Kidney epithelial cell (primary cell): Measurements from ENCODE around the gene KIF26B. TPM values are rescaled to one million over a fixed set of nuclear protein-coding genes. Genes with fewer than 3 reads are reported as not detected.

ENCODE experiments used
- DNase-seq: peaks from one replicate; pipeline ENCODE4 v3.0.0-alpha.2; 2010; ENCODE audit warnings: low read depth
- H3K27me3 ChIP-seq: 2 replicates; pipeline ENCODE4 v1.6.0; 2011; ENCODE audit warnings: low read length; ENCODE audit not compliant: control insufficient read depth, insufficient read depth
- H3K36me3 ChIP-seq: 2 replicates; pipeline ENCODE4 v1.5.1; 2011; ENCODE audit warnings: low read length; ENCODE audit not compliant: control insufficient read depth, insufficient read depth
- H3K4me3 ChIP-seq: 2 replicates; pipeline ENCODE4 v1.5.1; 2011; ENCODE audit warnings: low read depth, mild to moderate bottlenecking, control low read depth, low read length
- CTCF ChIP-seq: IDR thresholded peaks from 2 replicates; pipeline ENCODE4 v1.5.1; 2011; ENCODE audit warnings: mild to moderate bottlenecking, moderate library complexity, low read length, control low read depth, inconsistent platforms; ENCODE audit not compliant: insufficient read depth, poor library complexity, severe bottlenecking
- total RNA-seq: library from RNA; depleted of rRNA; stranded (reverse); fragments of >200 nt; gene quantifications from 2 replicates; pipeline ENCODE4 v1.2.3, GENCODE V29; 2015

The KIF26B gene
- total RNA-seq, 1 donor from 2014 or later: 14.6 TPM

- H3K4me3 ChIP-seq: no peak overlapping the region
- H3K36me3 ChIP-seq: no peaks in the 10 kb centered on the region
- H3K27me3 ChIP-seq: no peaks in the 10 kb centered on the region
- no peak for DNase-seq
- TF ChIP-seq CTCF: no peak
Measured at GRCh38 chr1:245549996-245550719, 395.4 kb downstream of the KIF26B start.

- TF ChIP-seq CTCF: no peak
- no peaks in the 10 kb centered on the region for H3K36me3 ChIP-seq
- no peak overlapping the region for H3K4me3 ChIP-seq
- no peaks in the 10 kb centered on the region for H3K27me3 ChIP-seq
- no peak for DNase-seq
Measured at GRCh38 chr1:245550720-245551043, 395.9 kb downstream of the KIF26B start.

DNA sequence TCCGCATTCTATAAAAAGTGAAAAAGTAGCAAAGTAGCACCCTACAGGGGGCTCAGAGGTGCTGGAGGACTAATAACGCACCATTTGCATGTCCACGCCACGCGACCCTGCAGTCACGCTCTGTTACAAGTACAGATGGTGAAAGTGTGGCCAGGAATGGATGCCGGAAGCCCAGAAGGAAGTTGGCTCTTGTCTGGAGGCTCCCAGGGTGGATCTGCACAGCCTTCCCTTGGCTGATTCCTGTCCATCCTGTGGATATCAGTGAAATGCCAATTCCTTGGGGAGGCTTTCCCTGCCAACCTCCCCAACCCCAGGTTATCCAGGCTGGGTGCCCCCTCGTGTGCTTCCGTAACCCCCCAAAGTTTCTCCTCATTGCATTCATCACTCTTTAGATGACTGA lies 396.8 kb downstream of the KIF26B start:
- no peak for TF ChIP-seq CTCF
- no peaks in the 10 kb centered on the region for H3K27me3 ChIP-seq
- DNase-seq: no peak
- H3K36me3 ChIP-seq: no peaks in the 10 kb centered on the region
- H3K4me3 ChIP-seq: no peak overlapping the region

GRCh38 chr1:245552331-245552730 lies 397.5 kb downstream of the KIF26B start:
- TF ChIP-seq CTCF: no peak
- Histone ChIP-seq H3K27me3 (no peaks in the 10 kb centered on the region), H3K36me3 (no peaks in the 10 kb centered on the region), H3K4me3 (no peak overlapping the region)
- DNase-seq: no peak

DNA sequence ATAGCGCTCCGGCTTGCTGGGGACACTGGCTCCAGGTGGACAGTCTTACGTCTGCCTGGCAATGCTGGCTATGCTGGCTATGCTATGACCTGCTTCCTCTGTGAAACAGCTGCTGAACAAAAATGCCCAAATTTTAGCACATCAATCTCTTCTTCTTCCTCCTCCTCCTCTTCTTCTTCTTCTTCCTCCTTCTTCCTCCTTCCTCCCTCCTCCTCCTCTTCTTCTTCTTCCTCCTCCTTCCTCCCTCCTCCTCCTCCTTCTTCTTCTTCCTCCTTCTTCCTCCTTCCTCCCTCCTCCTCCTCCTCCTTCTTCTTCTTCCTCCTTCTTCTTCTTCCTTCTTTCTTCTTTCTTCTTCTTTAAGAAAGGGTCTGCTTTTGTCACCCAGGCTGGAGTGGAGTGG lies 401.3 kb downstream of the KIF26B start:
- no peaks in the 10 kb centered on the region for H3K27me3 ChIP-seq
- H3K36me3 ChIP-seq: no peaks in the 10 kb centered on the region
- DNase-seq: no peak
- H3K4me3 ChIP-seq: no peak overlapping the region
- TF ChIP-seq CTCF: no peak

GRCh38 chr1:245558069-245558468 lies 403.3 kb downstream of the KIF26B start:
- DNase-seq: no peak

More at GRCh38 chr1:245558069-245558468, 403.3 kb downstream of the KIF26B start:
- H3K4me3 ChIP-seq: no peak overlapping the region
- no peak for TF ChIP-seq CTCF
- no peaks in the 10 kb centered on the region for H3K27me3 ChIP-seq
- H3K36me3 ChIP-seq: no peaks in the 10 kb centered on the region
